Stimulated activated CD4-positive, alpha-beta T cell treated with anti-CD3 and anti-CD28 coated beads, Interleukin-12 subunit alpha, Interleukin-12 subunit beta, amount 100 ng/mL, for 24 hours (primary cell): ENCODE data around the gene SH3GL2.

Source experiments
- DNase-seq, 2 experiments: peaks; one replicate each; pipeline ENCODE4 v3.0.0-alpha.2; 2020; ENCODE audit warnings: low read depth in 2 of 2

Gene SH3GL2

GRCh38 chr9:17658237-17658636, 79.4 kb downstream of the SH3GL2 start:
- DNase-seq, result no peak

GRCh38 chr9:17660158-17660557, 81.3 kb downstream of the SH3GL2 start:
- no peak for DNase-seq

GRCh38 chr9:17665450-17665849, 86.6 kb downstream of the SH3GL2 start:
- no peak for DNase-seq

- no peak for DNase-seq
Observed at GRCh38 chr9:17669206-17669605, 90.3 kb downstream of the SH3GL2 start.

- DNase-seq, result no peak
Observed at GRCh38 chr9:17682684-17683083, 103.8 kb downstream of the SH3GL2 start.

- DNase-seq, result no peak
Observed at GRCh38 chr9:17688834-17689233, 110.0 kb downstream of the SH3GL2 start.

- no peak for DNase-seq
Observed at GRCh38 chr9:17694336-17694735, 115.5 kb downstream of the SH3GL2 start.

GRCh38 chr9:17695482-17695881, 116.6 kb downstream of the SH3GL2 start:
- DNase-seq, result no peak

GRCh38 chr9:17699615-17700330, 120.9 kb downstream of the SH3GL2 start:
- no peak for DNase-seq

GRCh38 chr9:17706347-17706746, 127.5 kb downstream of the SH3GL2 start:
- no peak for DNase-seq

GRCh38 chr9:17719053-17719452, 140.2 kb downstream of the SH3GL2 start:
- DNase-seq, result no peak

- DNase-seq, result no peak
Observed at GRCh38 chr9:17721954-17722353, 143.1 kb downstream of the SH3GL2 start.

GRCh38 chr9:17723656-17724055, 144.8 kb downstream of the SH3GL2 start:
- DNase-seq, result no peak

- DNase-seq, result no peak
Observed at GRCh38 chr9:17725399-17726010, 146.6 kb downstream of the SH3GL2 start.

GRCh38 chr9:17726298-17726697, 147.4 kb downstream of the SH3GL2 start:
- DNase-seq, result no peak

GRCh38 chr9:17730899-17731298, 152.0 kb downstream of the SH3GL2 start:
- no peak for DNase-seq

- DNase-seq, result no peak
Observed at GRCh38 chr9:17731308-17731707, 152.4 kb downstream of the SH3GL2 start.

GRCh38 chr9:17734674-17735073, 155.8 kb downstream of the SH3GL2 start:
- DNase-seq, result no peak

GRCh38 chr9:17735859-17736258, 157.0 kb downstream of the SH3GL2 start:
- no peak for DNase-seq

- no peak for DNase-seq
Observed at GRCh38 chr9:17739022-17739421, 160.2 kb downstream of the SH3GL2 start.

- DNase-seq, result no peak
Observed at GRCh38 chr9:17739736-17740135, 160.9 kb downstream of the SH3GL2 start.

GRCh38 chr9:17742067-17742466, 163.2 kb downstream of the SH3GL2 start:
- no peak for DNase-seq

- no peak for DNase-seq
Observed at GRCh38 chr9:17744786-17745185, 165.9 kb downstream of the SH3GL2 start.

GRCh38 chr9:17750269-17750668, 171.4 kb downstream of the SH3GL2 start:
- DNase-seq, result no peak
